HEK293 (cell line): Measurements from ENCODE around the gene PIP5K1C.

ENCODE experiments used
- KLF10 ChIP-seq: fragments of 450-650 bp; IDR thresholded peaks from 2 replicates; pipeline ENCODE4 v1.5.1; 2018; ENCODE audit warnings: missing biosample characterization, mild to moderate bottlenecking, missing genetic modification characterization
- SCRT2 ChIP-seq: fragments of 450-650 bp; formaldehyde crosslinking; IDR thresholded peaks from 2 replicates; pipeline ENCODE4 v1.5.1; 2016; ENCODE audit warnings: missing biosample characterization, missing genetic modification characterization
- SP3 ChIP-seq: fragments of 450-650 bp; formaldehyde crosslinking; IDR thresholded peaks from 2 replicates; pipeline ENCODE4 v1.5.1; 2016; ENCODE audit warnings: missing biosample characterization, missing genetic modification characterization
- TRIM28 ChIP-seq: IDR thresholded peaks from 2 replicates; pipeline ENCODE4 v1.6.1; 2011; ENCODE audit warnings: low read length, control low read depth, borderline replicate concordance
- ZBTB21 ChIP-seq: fragments of 450-650 bp; formaldehyde crosslinking; IDR thresholded peaks from 2 replicates; pipeline ENCODE4 v1.5.1; 2017; ENCODE audit warnings: missing biosample characterization, missing genetic modification characterization
- ZEB2 ChIP-seq: fragments of 450-650 bp; formaldehyde crosslinking; IDR thresholded peaks from 2 replicates; pipeline ENCODE4 v1.5.1; 2016; ENCODE audit warnings: missing biosample characterization, missing genetic modification characterization
- ZFP69B ChIP-seq: fragments of 450-650 bp; formaldehyde crosslinking; IDR thresholded peaks from 2 replicates; pipeline ENCODE4 v1.5.1; 2016; ENCODE audit warnings: missing biosample characterization, missing genetic modification characterization
- ZNF19 ChIP-seq: fragments of 450-650 bp; formaldehyde crosslinking; IDR thresholded peaks from 2 replicates; pipeline ENCODE4; 2016; ENCODE audit warnings: missing biosample characterization, missing genetic modification characterization, low read depth
- ZNF248 ChIP-seq: fragments of 450-650 bp; formaldehyde crosslinking; IDR thresholded peaks from 2 replicates; pipeline ENCODE4 v1.5.1; 2017; ENCODE audit warnings: missing biosample characterization, missing genetic modification characterization
- ZNF350 ChIP-seq: fragments of 450-650 bp; formaldehyde crosslinking; IDR thresholded peaks from 2 replicates; pipeline ENCODE4 v1.5.0; 2017; ENCODE audit warnings: missing biosample characterization, mild to moderate bottlenecking, missing genetic modification characterization
- ZNF37A ChIP-seq: fragments of 450-650 bp; IDR thresholded peaks from 2 replicates; pipeline ENCODE4 v1.5.1; 2018; ENCODE audit warnings: missing biosample characterization, missing genetic modification characterization
- ZNF404 ChIP-seq: fragments of 450-650 bp; formaldehyde crosslinking; IDR thresholded peaks from 2 replicates; pipeline ENCODE4 v1.5.1; 2017; ENCODE audit warnings: missing biosample characterization, missing genetic modification characterization
- ZNF416 ChIP-seq: fragments of 450-650 bp; formaldehyde crosslinking; IDR thresholded peaks from 2 replicates; pipeline ENCODE4 v1.5.1; 2016; ENCODE audit warnings: missing biosample characterization, missing genetic modification characterization
- ZNF423 ChIP-seq: fragments of 450-650 bp; formaldehyde crosslinking; IDR thresholded peaks from 2 replicates; pipeline ENCODE4 v1.5.1; 2016; ENCODE audit warnings: missing biosample characterization, missing genetic modification characterization
- ZNF426 ChIP-seq: fragments of 450-650 bp; formaldehyde crosslinking; IDR thresholded peaks from 2 replicates; pipeline ENCODE4 v1.5.1; 2017; ENCODE audit warnings: missing biosample characterization, missing genetic modification characterization, mild to moderate bottlenecking, inconsistent platforms, moderate library complexity
- ZNF433 ChIP-seq: fragments of 450-650 bp; formaldehyde crosslinking; IDR thresholded peaks from 2 replicates; pipeline ENCODE4 v1.5.1; 2016; ENCODE audit warnings: missing biosample characterization, missing genetic modification characterization, low read depth
- ZNF48 ChIP-seq: fragments of 450-650 bp; formaldehyde crosslinking; IDR thresholded peaks from 2 replicates; pipeline ENCODE4 v1.5.1; 2016; ENCODE audit warnings: missing biosample characterization, missing genetic modification characterization
- ZNF558 ChIP-seq: fragments of 450-650 bp; formaldehyde crosslinking; IDR thresholded peaks from 2 replicates; pipeline ENCODE4 v1.5.1; 2016; ENCODE audit warnings: missing biosample characterization, missing genetic modification characterization
- ZNF600 ChIP-seq: fragments of 450-650 bp; formaldehyde crosslinking; IDR thresholded peaks from 2 replicates; pipeline ENCODE4 v1.5.1; 2016; ENCODE audit warnings: missing biosample characterization, missing genetic modification characterization
- ZNF621 ChIP-seq: fragments of 450-650 bp; formaldehyde crosslinking; IDR thresholded peaks from 2 replicates; pipeline ENCODE4 v1.5.1; 2017; ENCODE audit warnings: missing biosample characterization, missing genetic modification characterization
- ZNF623 ChIP-seq: fragments of 450-650 bp; formaldehyde crosslinking; IDR thresholded peaks from 2 replicates; pipeline ENCODE4 v1.5.1; 2016; ENCODE audit warnings: missing biosample characterization, missing genetic modification characterization
- ZNF624 ChIP-seq: fragments of 450-650 bp; formaldehyde crosslinking; IDR thresholded peaks from 2 replicates; pipeline ENCODE4 v1.5.1; 2017; ENCODE audit warnings: missing biosample characterization, missing genetic modification characterization
- ZNF785 ChIP-seq: fragments of 450-650 bp; formaldehyde crosslinking; IDR thresholded peaks from 2 replicates; pipeline ENCODE4 v1.5.1; 2016; ENCODE audit warnings: missing biosample characterization, missing genetic modification characterization
- ZNF837 ChIP-seq: fragments of 450-650 bp; formaldehyde crosslinking; IDR thresholded peaks from 2 replicates; pipeline ENCODE4 v1.5.1; 2016; ENCODE audit warnings: missing biosample characterization, missing genetic modification characterization
- ZSCAN23 ChIP-seq: fragments of 450-650 bp; formaldehyde crosslinking; IDR thresholded peaks from 2 replicates; pipeline ENCODE4 v1.5.1; 2016; ENCODE audit warnings: missing biosample characterization, missing genetic modification characterization
- TF ChIP-seq, protein P1 (sequence below): sonication (generic); formaldehyde crosslinking; IDR thresholded peaks from 2 replicates; pipeline ENCODE4 v1.8.1; 2022; ENCODE audit warnings: mild to moderate bottlenecking, moderate library complexity, missing genetic modification reagents
- TF ChIP-seq, protein P2 (sequence below): fragments of 450-650 bp; formaldehyde crosslinking; IDR thresholded peaks from 2 replicates; pipeline ENCODE4 v1.5.1; 2016; ENCODE audit warnings: missing biosample characterization, missing genetic modification characterization
- TF ChIP-seq, protein P3 (sequence below): fragments of 450-650 bp; formaldehyde crosslinking; IDR thresholded peaks from 2 replicates; pipeline ENCODE4 v1.5.1; 2016; ENCODE audit warnings: missing biosample characterization, missing genetic modification characterization
- TF ChIP-seq, protein P4 (sequence below): fragments of 450-650 bp; formaldehyde crosslinking; optimal IDR thresholded peaks from 2 replicates; pipeline ENCODE3; 2016; ENCODE audit warnings: missing biosample characterization, mild to moderate bottlenecking, missing genetic modification characterization
- TF ChIP-seq, protein P5 (sequence below): fragments of 450-650 bp; formaldehyde crosslinking; IDR thresholded peaks from 2 replicates; pipeline ENCODE4 v1.5.1; 2016; ENCODE audit warnings: missing biosample characterization, missing genetic modification characterization
- TF ChIP-seq, protein P6 (sequence below): fragments of 450-650 bp; formaldehyde crosslinking; IDR thresholded peaks from 2 replicates; pipeline ENCODE4 v1.5.1; 2016; ENCODE audit warnings: missing biosample characterization, missing genetic modification characterization

The PIP5K1C gene

DNA sequence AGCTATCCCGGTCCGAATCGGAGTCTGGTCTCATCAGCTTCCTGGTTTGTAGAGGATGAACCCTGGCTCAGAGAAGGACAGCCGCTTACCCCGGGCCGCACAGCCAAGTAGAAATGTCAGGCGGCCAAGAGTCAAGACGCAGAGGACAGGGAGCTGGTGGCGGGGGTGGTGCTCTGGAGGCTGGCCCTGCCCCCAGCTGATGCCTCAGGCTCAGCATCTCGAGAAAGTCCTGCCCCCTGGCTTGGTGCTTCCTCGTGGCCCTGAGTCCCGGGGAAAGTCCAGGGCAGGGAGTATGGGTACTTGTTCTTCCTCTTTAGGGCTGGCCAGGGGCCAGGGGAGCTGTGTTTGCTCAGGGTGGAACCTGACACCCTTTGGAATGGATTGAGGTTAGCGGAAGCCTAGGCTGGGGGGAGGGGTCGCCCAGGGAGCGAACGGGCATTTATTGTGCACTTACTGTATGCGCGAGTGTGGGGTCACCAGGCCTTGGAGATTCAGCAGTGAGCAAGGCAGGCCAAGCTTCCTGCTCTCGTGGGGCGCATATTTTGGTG lies 10.1 kb upstream of the PIP5K1C start (continued):
- TF ChIP-seq, protein P1, sequence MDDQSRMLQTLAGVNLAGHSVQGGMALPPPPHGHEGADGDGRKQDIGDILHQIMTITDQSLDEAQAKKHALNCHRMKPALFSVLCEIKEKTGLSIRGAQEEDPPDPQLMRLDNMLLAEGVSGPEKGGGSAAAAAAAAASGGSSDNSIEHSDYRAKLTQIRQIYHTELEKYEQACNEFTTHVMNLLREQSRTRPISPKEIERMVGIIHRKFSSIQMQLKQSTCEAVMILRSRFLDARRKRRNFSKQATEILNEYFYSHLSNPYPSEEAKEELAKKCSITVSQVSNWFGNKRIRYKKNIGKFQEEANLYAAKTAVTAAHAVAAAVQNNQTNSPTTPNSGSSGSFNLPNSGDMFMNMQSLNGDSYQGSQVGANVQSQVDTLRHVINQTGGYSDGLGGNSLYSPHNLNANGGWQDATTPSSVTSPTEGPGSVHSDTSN (CRISPR knock-in tag) = no peak
- TF ChIP-seq SP3 (no peak), ZNF350 (tag by site-specific recombination) (no peak), SCRT2 (tag by site-specific recombination) (no peak), ZNF624 (tag by site-specific recombination) (no peak), ZBTB21 (no peak), ZEB2 (no peak), KLF10 (tag by site-specific recombination) (no peak), ZNF837 (tag by site-specific recombination) (no peak), ZNF558 (no peak), ZNF785 (tag by site-specific recombination) (no peak), ZNF600 (tag by site-specific recombination) (peak; percentile 47; the same call in 1 of the 2 replicates), ZNF416 (tag by site-specific recombination) (no peak), ZNF433 (tag by site-specific recombination) (no peak), TRIM28 (no peak), ZSCAN23 (no peak), ZNF621 (no peak), ZNF19 (tag by site-specific recombination) (no peak), ZNF404 (no peak), ZNF623 (tag by site-specific recombination) (no peak), ZNF48 (tag by site-specific recombination) (no peak), ZNF423 (tag by site-specific recombination) (no peak), ZNF426 (tag by site-specific recombination) (no peak), ZFP69B (0 out of 2 replicates have a peak, but pooled peaks have one; percentile 26), ZNF248 (tag by site-specific recombination) (no peak), ZNF37A (tag by site-specific recombination) (no peak)
- TF ChIP-seq, protein P2, sequence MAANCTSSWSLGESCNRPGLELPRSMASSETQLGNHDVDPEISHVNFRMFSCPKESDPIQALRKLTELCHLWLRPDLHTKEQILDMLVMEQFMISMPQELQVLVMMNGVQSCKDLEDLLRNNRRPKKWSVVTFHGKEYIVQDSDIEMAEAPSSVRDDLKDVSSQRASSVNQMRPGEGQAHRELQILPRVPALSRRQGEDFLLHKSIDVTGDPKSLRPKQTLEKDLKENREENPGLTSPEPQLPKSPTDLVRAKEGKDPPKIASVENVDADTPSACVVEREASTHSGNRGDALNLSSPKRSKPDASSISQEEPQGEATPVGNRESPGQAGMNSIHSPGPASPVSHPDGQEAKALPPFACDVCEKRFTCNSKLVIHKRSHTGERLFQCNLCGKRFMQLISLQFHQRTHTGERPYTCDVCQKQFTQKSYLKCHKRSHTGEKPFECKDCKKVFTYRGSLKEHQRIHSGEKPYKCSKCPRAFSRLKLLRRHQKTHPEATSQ (tag by site-specific recombination) = no peak
- TF ChIP-seq, protein P3, sequence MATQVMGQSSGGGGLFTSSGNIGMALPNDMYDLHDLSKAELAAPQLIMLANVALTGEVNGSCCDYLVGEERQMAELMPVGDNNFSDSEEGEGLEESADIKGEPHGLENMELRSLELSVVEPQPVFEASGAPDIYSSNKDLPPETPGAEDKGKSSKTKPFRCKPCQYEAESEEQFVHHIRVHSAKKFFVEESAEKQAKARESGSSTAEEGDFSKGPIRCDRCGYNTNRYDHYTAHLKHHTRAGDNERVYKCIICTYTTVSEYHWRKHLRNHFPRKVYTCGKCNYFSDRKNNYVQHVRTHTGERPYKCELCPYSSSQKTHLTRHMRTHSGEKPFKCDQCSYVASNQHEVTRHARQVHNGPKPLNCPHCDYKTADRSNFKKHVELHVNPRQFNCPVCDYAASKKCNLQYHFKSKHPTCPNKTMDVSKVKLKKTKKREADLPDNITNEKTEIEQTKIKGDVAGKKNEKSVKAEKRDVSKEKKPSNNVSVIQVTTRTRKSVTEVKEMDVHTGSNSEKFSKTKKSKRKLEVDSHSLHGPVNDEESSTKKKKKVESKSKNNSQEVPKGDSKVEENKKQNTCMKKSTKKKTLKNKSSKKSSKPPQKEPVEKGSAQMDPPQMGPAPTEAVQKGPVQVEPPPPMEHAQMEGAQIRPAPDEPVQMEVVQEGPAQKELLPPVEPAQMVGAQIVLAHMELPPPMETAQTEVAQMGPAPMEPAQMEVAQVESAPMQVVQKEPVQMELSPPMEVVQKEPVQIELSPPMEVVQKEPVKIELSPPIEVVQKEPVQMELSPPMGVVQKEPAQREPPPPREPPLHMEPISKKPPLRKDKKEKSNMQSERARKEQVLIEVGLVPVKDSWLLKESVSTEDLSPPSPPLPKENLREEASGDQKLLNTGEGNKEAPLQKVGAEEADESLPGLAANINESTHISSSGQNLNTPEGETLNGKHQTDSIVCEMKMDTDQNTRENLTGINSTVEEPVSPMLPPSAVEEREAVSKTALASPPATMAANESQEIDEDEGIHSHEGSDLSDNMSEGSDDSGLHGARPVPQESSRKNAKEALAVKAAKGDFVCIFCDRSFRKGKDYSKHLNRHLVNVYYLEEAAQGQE (tag by site-specific recombination) = no peak
- TF ChIP-seq, protein P4, sequence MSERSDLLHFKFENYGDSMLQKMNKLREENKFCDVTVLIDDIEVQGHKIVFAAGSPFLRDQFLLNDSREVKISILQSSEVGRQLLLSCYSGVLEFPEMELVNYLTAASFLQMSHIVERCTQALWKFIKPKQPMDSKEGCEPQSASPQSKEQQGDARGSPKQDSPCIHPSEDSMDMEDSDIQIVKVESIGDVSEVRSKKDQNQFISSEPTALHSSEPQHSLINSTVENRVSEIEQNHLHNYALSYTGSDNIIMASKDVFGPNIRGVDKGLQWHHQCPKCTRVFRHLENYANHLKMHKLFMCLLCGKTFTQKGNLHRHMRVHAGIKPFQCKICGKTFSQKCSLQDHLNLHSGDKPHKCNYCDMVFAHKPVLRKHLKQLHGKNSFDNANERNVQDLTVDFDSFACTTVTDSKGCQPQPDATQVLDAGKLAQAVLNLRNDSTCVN (tag by site-specific recombination) = no peak
- TF ChIP-seq, protein P5, sequence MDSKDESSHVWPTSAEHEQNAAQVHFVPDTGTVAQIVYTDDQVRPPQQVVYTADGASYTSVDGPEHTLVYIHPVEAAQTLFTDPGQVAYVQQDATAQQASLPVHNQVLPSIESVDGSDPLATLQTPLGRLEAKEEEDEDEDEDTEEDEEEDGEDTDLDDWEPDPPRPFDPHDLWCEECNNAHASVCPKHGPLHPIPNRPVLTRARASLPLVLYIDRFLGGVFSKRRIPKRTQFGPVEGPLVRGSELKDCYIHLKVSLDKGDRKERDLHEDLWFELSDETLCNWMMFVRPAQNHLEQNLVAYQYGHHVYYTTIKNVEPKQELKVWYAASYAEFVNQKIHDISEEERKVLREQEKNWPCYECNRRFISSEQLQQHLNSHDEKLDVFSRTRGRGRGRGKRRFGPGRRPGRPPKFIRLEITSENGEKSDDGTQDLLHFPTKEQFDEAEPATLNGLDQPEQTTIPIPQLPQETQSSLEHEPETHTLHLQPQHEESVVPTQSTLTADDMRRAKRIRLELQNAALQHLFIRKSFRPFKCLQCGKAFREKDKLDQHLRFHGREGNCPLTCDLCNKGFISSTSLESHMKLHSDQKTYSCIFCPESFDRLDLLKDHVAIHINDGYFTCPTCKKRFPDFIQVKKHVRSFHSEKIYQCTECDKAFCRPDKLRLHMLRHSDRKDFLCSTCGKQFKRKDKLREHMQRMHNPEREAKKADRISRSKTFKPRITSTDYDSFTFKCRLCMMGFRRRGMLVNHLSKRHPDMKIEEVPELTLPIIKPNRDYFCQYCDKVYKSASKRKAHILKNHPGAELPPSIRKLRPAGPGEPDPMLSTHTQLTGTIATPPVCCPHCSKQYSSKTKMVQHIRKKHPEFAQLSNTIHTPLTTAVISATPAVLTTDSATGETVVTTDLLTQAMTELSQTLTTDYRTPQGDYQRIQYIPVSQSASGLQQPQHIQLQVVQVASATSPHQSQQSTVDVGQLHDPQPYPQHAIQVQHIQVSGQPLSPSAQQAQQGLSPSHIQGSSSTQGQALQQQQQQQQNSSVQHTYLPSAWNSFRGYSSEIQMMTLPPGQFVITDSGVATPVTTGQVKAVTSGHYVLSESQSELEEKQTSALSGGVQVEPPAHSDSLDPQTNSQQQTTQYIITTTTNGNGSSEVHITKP = no peak
- TF ChIP-seq, protein P6, sequence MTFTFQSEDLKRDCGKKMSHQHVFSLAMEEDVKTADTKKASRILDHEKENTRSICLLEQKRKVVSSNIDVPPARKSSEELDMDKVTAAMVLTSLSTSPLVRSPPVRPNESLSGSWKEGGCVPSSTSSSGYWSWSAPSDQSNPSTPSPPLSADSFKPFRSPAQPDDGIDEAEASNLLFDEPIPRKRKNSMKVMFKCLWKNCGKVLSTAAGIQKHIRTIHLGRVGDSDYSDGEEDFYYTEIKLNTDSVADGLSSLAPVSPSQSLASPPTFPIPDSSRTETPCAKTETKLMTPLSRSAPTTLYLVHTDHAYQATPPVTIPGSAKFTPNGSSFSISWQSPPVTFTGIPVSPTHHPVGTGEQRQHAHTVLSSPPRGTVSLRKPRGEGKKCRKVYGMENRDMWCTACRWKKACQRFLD (tag by site-specific recombination) = no peak
